A549 (cell line): ENCODE data around the gene UBE2C. TPM values are rescaled to one million over a fixed set of nuclear protein-coding genes. Genes with fewer than 3 reads are reported as not detected.
A peak's percentile ranks its signal among the peaks of the same experiment; 100 is the strongest.

Experiments used
- ATAC-seq, 2 experiments: fragments of 200-7000 bp in 1 of 2; fragments of >200 bp in 1 of 2; cut with Nextera tagmentation in 1 of 2; cut with Tn5 transposase in 1 of 2; 3 replicates each; pipeline versions ENCODE4 v1.8.0 to v1.9.1; 2018 to 2020; ENCODE audit warnings: mild to moderate bottlenecking in 1 of 2, moderate library complexity in 1 of 2
- CTCF ChIA-PET: fragments of 300-600 bp; sonication (Branson Sonifier 250); formaldehyde crosslinking; extraction: SDS; loops from one replicate; lab custom pipeline; 2021; ENCODE audit warnings: antibody characterized with exemption, inconsistent platforms; lab: Yijun Ruan, JAX
- POLR2A ChIA-PET: fragments of 350-600 bp; formaldehyde crosslinking; extraction: SDS; loops from one replicate; lab custom pipeline; 2021; ENCODE audit warnings: antibody characterized with exemption, inconsistent platforms; lab: Yijun Ruan, JAX
- DNase-seq, 2 experiments: peaks; one replicate each; pipeline versions ENCODE4 v3.0.0 to v3.0.0-alpha.2; 2011 to 2016; ENCODE audit warnings: low read depth in 1 of 2, low spot score in 1 of 2
- FAIRE-seq: peaks from 2 replicates; lab custom pipeline; 2011; peaks lifted over from hg19 to GRCh38; lab: Jason Lieb, UNC
- H3K27ac ChIP-seq, 2 experiments: fragments of >200 bp; sonication (Bioruptor Twin); formaldehyde crosslinking; 3 replicates each; pipeline ENCODE4 v1.5.1; 2016 to 2017
- H3K4me1 ChIP-seq: fragments of >200 bp; sonication (Bioruptor Twin); formaldehyde crosslinking; 3 replicates; pipeline ENCODE4 v1.6.1; 2016
- H3K4me2 ChIP-seq: fragments of >200 bp; sonication (Bioruptor Twin); formaldehyde crosslinking; 3 replicates; pipeline ENCODE4 v1.6.1; 2016
- H3K4me3 ChIP-seq: fragments of >200 bp; sonication (Bioruptor Twin); formaldehyde crosslinking; 3 replicates; pipeline ENCODE4 v1.5.1; 2016
- H3K9me3 ChIP-seq: fragments of >200 bp; sonication (Bioruptor Twin); formaldehyde crosslinking; 3 replicates; pipeline ENCODE4 v1.6.1; 2016
- BHLHE40 ChIP-seq: IDR thresholded peaks from 2 replicates; pipeline ENCODE4 v1.6.1; 2012; ENCODE audit warnings: low read depth, low read length, inconsistent platforms
- CHD4 ChIP-seq: fragments of 200-600 bp; sonication (generic); IDR thresholded peaks from 2 replicates; pipeline ENCODE4 v1.6.1; 2016; ENCODE audit warnings: antibody characterized with exemption, mild to moderate bottlenecking, borderline replicate concordance
- EHF ChIP-seq: fragments of 250-450 bp; sonication (Bioruptor Pico); IDR thresholded peaks from 2 replicates; pipeline ENCODE4 v1.5.0; 2020; ENCODE audit warnings: mild to moderate bottlenecking
- EHMT2 ChIP-seq: fragments of 200-600 bp; sonication (generic); IDR thresholded peaks from 2 replicates; pipeline ENCODE4 v1.6.1; 2016; ENCODE audit warnings: antibody characterized with exemption, low read depth, mild to moderate bottlenecking, moderate library complexity
- ELK1 ChIP-seq: fragments of 150-350 bp; IDR thresholded peaks from 2 replicates; pipeline ENCODE4 v1.6.1; 2014; ENCODE audit warnings: low read depth, mild to moderate bottlenecking, low read length
- EP300 ChIP-seq, 2 experiments: fragments of >200 bp; sonication (Bioruptor Twin); formaldehyde crosslinking; IDR thresholded peaks; 2 replicates in 1 of 2; 3 replicates in 1 of 2; pipeline ENCODE4 v1.6.1; 2016 to 2017
- FOXS1 ChIP-seq: fragments of 250-450 bp; sonication (Bioruptor Pico); IDR thresholded peaks from 2 replicates; pipeline ENCODE4 v1.5.0; 2020; ENCODE audit warnings: mild to moderate bottlenecking, moderate library complexity
- HDAC2 ChIP-seq: fragments of 200-600 bp; sonication (generic); IDR thresholded peaks from 2 replicates; pipeline ENCODE4 v1.6.1; 2016
- HEYL ChIP-seq: fragments of 250-450 bp; sonication (Bioruptor Pico); IDR thresholded peaks from 2 replicates; pipeline ENCODE4 v1.8.0; 2021; ENCODE audit warnings: mild to moderate bottlenecking, moderate library complexity
- HOXB13 ChIP-seq: fragments of 250-450 bp; sonication (Bioruptor Pico); IDR thresholded peaks from 2 replicates; pipeline ENCODE4 v1.5.0; 2020; ENCODE audit warnings: low read depth, mild to moderate bottlenecking, moderate library complexity
- HOXB5 ChIP-seq: fragments of 250-450 bp; sonication (Bioruptor Pico); IDR thresholded peaks from 2 replicates; pipeline ENCODE4 v1.5.0; 2020; ENCODE audit warnings: mild to moderate bottlenecking, moderate library complexity
- JUN ChIP-seq, 2 experiments: fragments of >200 bp; sonication (Bioruptor Twin); formaldehyde crosslinking; IDR thresholded peaks; 2 replicates in 1 of 2; 3 replicates in 1 of 2; pipeline ENCODE4 v1.6.1; 2016 to 2017
- KDM5A ChIP-seq: fragments of 200-600 bp; sonication (generic); IDR thresholded peaks from 2 replicates; pipeline ENCODE4 v1.6.1; 2016; ENCODE audit warnings: antibody characterized with exemption, mild to moderate bottlenecking
- MAZ ChIP-seq: fragments of 150-350 bp; IDR thresholded peaks from 2 replicates; pipeline ENCODE4 v1.6.1; 2014; ENCODE audit warnings: antibody characterized with exemption, low read depth, low read length, borderline replicate concordance
- NFE2L2 ChIP-seq: fragments of 150-350 bp; conservative IDR thresholded peaks from 2 replicates; pipeline ENCODE4 v1.6.1; 2014; ENCODE audit warnings: low read length
- NPAS2 ChIP-seq: fragments of 250-450 bp; sonication (Bioruptor Pico); IDR thresholded peaks from 2 replicates; pipeline ENCODE4 v1.8.0; 2022; ENCODE audit warnings: mild to moderate bottlenecking, moderate library complexity, borderline replicate concordance
- NR3C1 ChIP-seq: fragments of >200 bp; sonication (Bioruptor Twin); formaldehyde crosslinking; IDR thresholded peaks from 3 replicates; pipeline ENCODE4 v1.6.1; 2017
- PBX3 ChIP-seq: IDR thresholded peaks from 2 replicates; pipeline ENCODE4 v1.6.1; 2012
- POLR2A ChIP-seq: IDR thresholded peaks from 2 replicates; pipeline ENCODE4 v1.6.1; 2012; ENCODE audit warnings: mild to moderate bottlenecking, low read length
- POLR2AphosphoS2 ChIP-seq: conservative IDR thresholded peaks from 2 replicates; pipeline ENCODE4 v1.6.1; 2012; ENCODE audit warnings: low read length, improper control_type of control experiment, inconsistent platforms
- RAD21 ChIP-seq, 2 experiments: fragments of >200 bp in 1 of 2; sonication (Bioruptor Twin) in 1 of 2; formaldehyde crosslinking in 1 of 2; IDR thresholded peaks in 1 of 2; conservative IDR thresholded peaks in 1 of 2; 2 replicates in 1 of 2; 3 replicates in 1 of 2; pipeline ENCODE4 v1.6.1; 2012 to 2018; ENCODE audit warnings: inconsistent platforms in 1 of 2
- RARB ChIP-seq: fragments of 250-450 bp; sonication (Bioruptor Pico); IDR thresholded peaks from 2 replicates; pipeline ENCODE4 v1.8.0; 2021; ENCODE audit warnings: mild to moderate bottlenecking, moderate library complexity
- RCOR1 ChIP-seq: fragments of 150-350 bp; IDR thresholded peaks from 2 replicates; pipeline ENCODE4 v1.6.1; 2014; ENCODE audit warnings: antibody characterized with exemption, low read length, low read depth
- RNF2 ChIP-seq: fragments of 200-600 bp; sonication (generic); IDR thresholded peaks from 2 replicates; pipeline ENCODE4 v1.6.1; 2016; ENCODE audit warnings: low read depth, mild to moderate bottlenecking, antibody characterized with exemption, moderate library complexity, borderline replicate concordance
- TFCP2L1 ChIP-seq: fragments of 250-450 bp; sonication (Bioruptor Pico); IDR thresholded peaks from 2 replicates; pipeline ENCODE4 v1.5.0; 2021; ENCODE audit warnings: mild to moderate bottlenecking
- USF2 ChIP-seq: fragments of 450-650 bp; IDR thresholded peaks from 2 replicates; pipeline ENCODE4 v1.6.1; 2014; ENCODE audit warnings: antibody characterized with exemption
- ZSCAN20 ChIP-seq: fragments of 250-450 bp; sonication (Bioruptor Pico); IDR thresholded peaks from 2 replicates; pipeline ENCODE4 v1.8.0; 2022; ENCODE audit warnings: mild to moderate bottlenecking, moderate library complexity
- WGBS: methylation state at CpG from one replicate; pipeline ENCODE4 v1.1.6; 2017; ENCODE audit errors: missing lambda C conversion rate; 5-methylcytosine and 5-hydroxymethylcytosine counted together
- polyA plus RNA-seq, 4 experiments: library from polyadenylated mRNA; depleted of rRNA in 3 of 4; stranded (reverse); fragments of >200 nt; fragmentation: RNase III in 1 of 4; extraction: RNeasy Plus Mini Kit Qiagen cat#74134 plus additional on column Dnase treatment in 1 of 4; gene quantifications; 2 replicates in 3 of 4; 3 replicates in 1 of 4; pipeline ENCODE4 v1.2.3, GENCODE V29; 2011 to 2017
- TF ChIP-seq, protein P1 (sequence below): IDR thresholded peaks from 2 replicates; pipeline ENCODE4 v1.6.1; 2012
- TF ChIP-seq, protein P2 (sequence below): fragments of 250-450 bp; sonication (Bioruptor Pico); IDR thresholded peaks from 2 replicates; pipeline ENCODE4 v1.5.0; 2020; ENCODE audit warnings: low read depth, mild to moderate bottlenecking, moderate library complexity

UBE2C gene
- polyA plus RNA-seq, 2 of the 4 experiments (the other 2 are of a cell fraction), result 123 to 189 TPM

DNA sequence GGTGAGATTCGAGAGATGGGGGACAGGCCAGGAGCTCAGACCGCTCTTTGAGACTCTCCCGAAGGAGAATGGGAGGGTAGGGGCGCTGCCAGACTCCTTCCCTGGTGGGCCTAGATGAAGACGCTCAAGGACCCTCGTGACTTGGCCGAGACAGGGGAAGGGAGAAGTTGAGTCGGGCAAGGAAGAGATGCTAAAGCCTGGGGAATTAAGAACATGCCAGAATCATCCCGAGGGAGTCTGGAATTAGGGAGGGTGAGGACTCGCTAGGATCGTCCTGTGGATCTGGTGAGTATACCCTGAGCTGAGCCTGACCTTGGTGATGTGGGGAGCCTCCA is 529 bp downstream of the UBE2C start:
- TF ChIP-seq HEYL (CRISPR knock-in tag) (no peak), JUN (IDR thresholded peaks at IDR 0.05) (no peak), MAZ (no peak), HDAC2 (no peak), RAD21 (conservative IDR thresholded peaks at IDR 0.05 in 1 of 2, IDR thresholded peaks at IDR 0.05 in 1 of 2) (no peak), RNF2 (no peak), NPAS2 (CRISPR knock-in tag) (no peak), BHLHE40 (no peak), ZSCAN20 (CRISPR knock-in tag) (no peak), HOXB13 (CRISPR knock-in tag) (no peak), ELK1 (no peak), CHD4 (no peak), PBX3 (no peak), EHF (CRISPR knock-in tag) (no peak), TFCP2L1 (CRISPR knock-in tag) (no peak)
- TF ChIP-seq, protein P1, sequence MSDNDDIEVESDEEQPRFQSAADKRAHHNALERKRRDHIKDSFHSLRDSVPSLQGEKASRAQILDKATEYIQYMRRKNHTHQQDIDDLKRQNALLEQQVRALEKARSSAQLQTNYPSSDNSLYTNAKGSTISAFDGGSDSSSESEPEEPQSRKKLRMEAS, result no peak
- ATAC-seq (peak in 1 of 2 experiments; percentile 2; a peak in 2 of 6 replicates), DNase-seq (no peak), FAIRE-seq (no peak)
- peak overlapping the region; percentile 87 for H3K4me3 ChIP-seq
- no peaks in the 10 kb centered on the region for H3K9me3 ChIP-seq
- H3K4me2 ChIP-seq, result peak overlapping the region; percentile 99
- H3K4me1 ChIP-seq, result peaks cover 49% of the 10 kb centered on the region
- WGBS, result 1% methylated on average over 8 of the region's 11 CpGs
- H3K27ac ChIP-seq, result peak overlapping the region; percentile 84 to 93
- POLR2A ChIA-PET, result interaction anchor here (0.8 to 1.5 kb wide), 2 partner anchors 9 to 21 kb away, joined by 3 to 6 read pairs; partner anchors contain the start of gene SNX21
- CTCF ChIA-PET, result interaction anchor here (0.9 to 4.9 kb wide), 6 partner anchors 9 to 157 kb away, joined by 3 to 30 read pairs (median 5); partner anchors contain the start of genes DNTTIP1 and WFDC3

DNA sequence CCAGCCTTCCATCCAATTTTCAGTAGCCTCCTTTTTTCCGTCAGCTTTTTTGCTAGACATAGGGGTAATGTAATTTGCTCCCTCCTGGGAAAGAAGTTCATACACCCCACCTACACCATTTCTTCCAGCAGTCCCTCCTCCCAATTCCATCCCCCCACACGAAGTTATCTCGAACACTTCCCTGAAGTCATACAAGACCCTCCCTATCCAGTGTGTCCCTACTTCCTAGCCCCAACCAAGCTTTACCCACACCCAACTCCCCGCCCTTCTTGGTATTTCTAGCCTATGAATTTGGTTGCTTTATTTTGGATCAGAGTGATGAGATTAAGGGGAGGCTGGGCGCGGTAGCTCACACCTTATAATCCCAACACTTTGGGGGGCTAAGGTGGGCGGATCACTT is 1.0 kb downstream of the UBE2C start:
- no peak for FAIRE-seq
- Histone ChIP-seq H3K27ac (peak overlapping the region; percentile 84 to 93), H3K4me2 (peak overlapping the region; percentile 99), H3K4me3 (peak overlapping the region; percentile 87), H3K9me3 (no peaks in the 10 kb centered on the region), H3K4me1 (peaks cover 50% of the 10 kb centered on the region)
- no peak for DNase-seq
- 40% methylated on average over 7 of the region's 7 CpGs for WGBS
- ChIA-PET POLR2A (interaction anchor here (0.8 to 1.5 kb wide), 2 partner anchors 9 to 21 kb away, joined by 3 to 6 read pairs; partner anchors contain the start of gene SNX21), CTCF (interaction anchor here (0.9 to 4.9 kb wide), 6 partner anchors 9 to 156 kb away, joined by 3 to 30 read pairs (median 5); partner anchors contain the start of genes DNTTIP1 and WFDC3)
- ATAC-seq, result no peak
- TF ChIP-seq NFE2L2, result no peak
- TF ChIP-seq EHMT2, result no peak
- no peak for TF ChIP-seq RARB (CRISPR knock-in tag)
- TF ChIP-seq HOXB5 (CRISPR knock-in tag), result no peak
- TF ChIP-seq NR3C1, result no peak
- TF ChIP-seq RNF2, result no peak
- no peak for TF ChIP-seq USF2
- no peak for TF ChIP-seq NPAS2 (CRISPR knock-in tag)
- no peak for TF ChIP-seq EHF (CRISPR knock-in tag)
- no peak for TF ChIP-seq EP300 (IDR thresholded peaks at IDR 0.05)
- no peak for TF ChIP-seq POLR2A
- no peak for TF ChIP-seq RAD21 (conservative IDR thresholded peaks at IDR 0.05 in 1 of 2, IDR thresholded peaks at IDR 0.05 in 1 of 2)
- TF ChIP-seq FOXS1 (CRISPR knock-in tag), result no peak
- TF ChIP-seq KDM5A, result no peak
- no peak for TF ChIP-seq MAZ
- TF ChIP-seq, protein P2, sequence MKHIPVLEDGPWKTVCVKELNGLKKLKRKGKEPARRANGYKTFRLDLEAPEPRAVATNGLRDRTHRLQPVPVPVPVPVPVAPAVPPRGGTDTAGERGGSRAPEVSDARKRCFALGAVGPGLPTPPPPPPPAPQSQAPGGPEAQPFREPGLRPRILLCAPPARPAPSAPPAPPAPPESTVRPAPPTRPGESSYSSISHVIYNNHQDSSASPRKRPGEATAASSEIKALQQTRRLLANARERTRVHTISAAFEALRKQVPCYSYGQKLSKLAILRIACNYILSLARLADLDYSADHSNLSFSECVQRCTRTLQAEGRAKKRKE (CRISPR knock-in tag), result no peak
- no peak for TF ChIP-seq POLR2AphosphoS2
- TF ChIP-seq, protein P1, result no peak
- no peak for TF ChIP-seq PBX3
- TF ChIP-seq RCOR1, result no peak
- TF ChIP-seq, all 56 proteins: peak for 0
